K562 (cell line): ENCODE measurements around the gene ITGA1.

Experiments used
- CBX5 ChIP-seq: IDR thresholded peaks from 2 replicates; pipeline ENCODE4 v1.6.1; 2014; ENCODE audit warnings: low read depth, borderline replicate concordance
- CEBPG ChIP-seq, 3 experiments: fragments of 200-800 bp in 1 of 3; sonication (Bioruptor generic) in 1 of 3; sonication (generic) in 1 of 3; formaldehyde crosslinking in 1 of 3; IDR thresholded peaks in 2 of 3; conservative IDR thresholded peaks in 1 of 3; 2 replicates each; pipeline versions ENCODE4 v1.6.1 to v1.8.0; 2016 to 2022; ENCODE audit warnings: missing compliant biosample characterization in 2 of 3, missing genetic modification characterization in 2 of 3, mild to moderate bottlenecking in 1 of 3, missing genetic modification reagents in 1 of 3
- CTCF ChIP-seq, 3 experiments: IDR thresholded peaks in 2 of 3; conservative IDR thresholded peaks in 1 of 3; 2 replicates each; pipeline ENCODE4 v1.5.1; 2011 to 2012; ENCODE audit warnings: low read length in 3 of 3, mild to moderate bottlenecking in 3 of 3, control low read depth in 2 of 3, improper control_type of control experiment in 1 of 3, inconsistent platforms in 1 of 3, low read depth in 1 of 3, mixed read lengths in 1 of 3, moderate library complexity in 1 of 3; ENCODE audit not compliant: insufficient read depth in 2 of 3
- EHMT2 ChIP-seq: fragments of 450-650 bp; IDR thresholded peaks from 2 replicates; pipeline ENCODE4 v1.6.1; 2018; ENCODE audit warnings: antibody characterized with exemption
- HMG20A ChIP-seq: fragments of 450-650 bp; formaldehyde crosslinking; conservative IDR thresholded peaks from 2 replicates; pipeline ENCODE4 v1.4.0; 2020; ENCODE audit warnings: mild to moderate bottlenecking, mixed read lengths
- NFATC3 ChIP-seq: fragments of 450-650 bp; IDR thresholded peaks from 2 replicates; pipeline ENCODE4 v1.6.1; 2017; ENCODE audit warnings: mild to moderate bottlenecking
- NONO ChIP-seq, 2 experiments: fragments of 200-400 bp in 1 of 2; fragments of 450-650 bp in 1 of 2; formaldehyde crosslinking in 1 of 2; IDR thresholded peaks; 2 replicates each; pipeline ENCODE4 v1.6.1; 2017; ENCODE audit warnings: low read depth in 2 of 2, mild to moderate bottlenecking in 2 of 2, moderate library complexity in 2 of 2, low read length in 1 of 2
- NRF1 ChIP-seq, 2 experiments: fragments of 450-650 bp; IDR thresholded peaks in 1 of 2; conservative IDR thresholded peaks in 1 of 2; 2 replicates each; pipeline ENCODE4 v1.6.1; 2014; ENCODE audit warnings: mild to moderate bottlenecking in 2 of 2
- POLR2A ChIP-seq: fragments of 450-650 bp; conservative IDR thresholded peaks from 2 replicates; pipeline ENCODE4 v1.6.1; 2016
- WHSC1 ChIP-seq: IDR thresholded peaks from one replicate; pipeline ENCODE4 v1.6.1; 2012; ENCODE audit warnings: low read length, control low read depth, inconsistent platforms
- ZEB2 ChIP-seq: fragments of 450-650 bp; IDR thresholded peaks from 2 replicates; pipeline ENCODE4 v1.6.1; 2016
- ZNF384 ChIP-seq: IDR thresholded peaks from 2 replicates; pipeline ENCODE4 v1.6.1; 2012; ENCODE audit warnings: low read depth, low read length, improper control_type of control experiment
- TF ChIP-seq, protein P1 (sequence below): fragments of 450-650 bp; IDR thresholded peaks from 2 replicates; pipeline ENCODE4 v1.6.1; 2017; ENCODE audit warnings: mild to moderate bottlenecking, moderate library complexity

GRCh38 chr5:52787600-52788504, at the start of gene ITGA1, which contains the start of gene PELO:
- TF ChIP-seq HMG20A (CRISPR knock-in tag) (no peak), EHMT2 (no peak), POLR2A (no peak), CTCF (IDR thresholded peaks at IDR 0.05 in 2 of 3, conservative IDR thresholded peaks at IDR 0.05 in 1 of 3; ENCODE audit: insufficient read depth in 2 of 3, low read depth in 1 of 3, low read length in 3 of 3) (no peak), NONO (IDR thresholded peaks at IDR 0.05; ENCODE audit: low read depth in 2 of 2, low read length in 1 of 2) (no peak), ZNF384 (no peak), WHSC1 (no peak), CEBPG (CRISPR knock-in tag; IDR thresholded peaks at IDR 0.05) (no peak), CEBPG (tag; conservative IDR thresholded peaks at IDR 0.05 in 1 of 2, IDR thresholded peaks at IDR 0.05 in 1 of 2) (no peak), NRF1 (conservative IDR thresholded peaks at IDR 0.05 in 1 of 2, IDR thresholded peaks at IDR 0.05 in 1 of 2) (no peak), CBX5 (no peak), ZEB2 (no peak), NFATC3 (no peak)
- TF ChIP-seq, protein P1, sequence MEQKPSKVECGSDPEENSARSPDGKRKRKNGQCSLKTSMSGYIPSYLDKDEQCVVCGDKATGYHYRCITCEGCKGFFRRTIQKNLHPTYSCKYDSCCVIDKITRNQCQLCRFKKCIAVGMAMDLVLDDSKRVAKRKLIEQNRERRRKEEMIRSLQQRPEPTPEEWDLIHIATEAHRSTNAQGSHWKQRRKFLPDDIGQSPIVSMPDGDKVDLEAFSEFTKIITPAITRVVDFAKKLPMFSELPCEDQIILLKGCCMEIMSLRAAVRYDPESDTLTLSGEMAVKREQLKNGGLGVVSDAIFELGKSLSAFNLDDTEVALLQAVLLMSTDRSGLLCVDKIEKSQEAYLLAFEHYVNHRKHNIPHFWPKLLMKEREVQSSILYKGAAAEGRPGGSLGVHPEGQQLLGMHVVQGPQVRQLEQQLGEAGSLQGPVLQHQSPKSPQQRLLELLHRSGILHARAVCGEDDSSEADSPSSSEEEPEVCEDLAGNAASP = no peak
